Transverse colon (tissue), 4 donors: ENCODE measurements around the gene PSMG3. TPM values are rescaled to one million over a fixed set of nuclear protein-coding genes. Genes with fewer than 3 reads are reported as not detected.

Source experiments
- DNase-seq: peaks from one replicate; pipeline ENCODE4 v3.0.0-alpha.2; 2019
- H3K27ac ChIP-seq, 4 donors: fragments of 200-600 bp; sonication (generic); 2 replicates each; pipeline ENCODE4 v1.5.1; 2016 to 2018; ENCODE audit warnings: inconsistent platforms in 4 of 4
- H3K27me3 ChIP-seq: fragments of 200-600 bp; sonication (generic); 2 replicates; pipeline ENCODE4 v1.5.1; 2017; ENCODE audit warnings: inconsistent platforms
- H3K36me3 ChIP-seq, 4 donors: fragments of 200-600 bp; sonication (generic); 2 replicates each; pipeline ENCODE4 v1.5.1; 2017 to 2019; ENCODE audit warnings: inconsistent platforms in 4 of 4
- H3K4me1 ChIP-seq, 4 donors: fragments of 200-600 bp; sonication (generic); 2 replicates each; pipeline ENCODE4 v1.5.1; 2017 to 2020; ENCODE audit warnings: inconsistent platforms in 4 of 4
- H3K4me3 ChIP-seq, 4 donors: fragments of 200-600 bp; sonication (generic); 1 replicate in 1 of 4; 2 replicates in 3 of 4; pipeline versions ENCODE4 v1.5.1 to v1.6.1; 2017 to 2019; ENCODE audit warnings: inconsistent platforms in 4 of 4
- H3K9me3 ChIP-seq, 2 donors: fragments of 200-600 bp; sonication (generic); 2 replicates each; pipeline ENCODE4 v1.5.1; 2017 to 2019; ENCODE audit warnings: inconsistent platforms in 2 of 2
- CTCF ChIP-seq, 5 experiments: fragments of 200-600 bp in 3 of 5; fragments of 450-650 bp in 2 of 5; sonication (generic) in 3 of 5; IDR thresholded peaks; 1 replicate in 2 of 5; 2 replicates in 3 of 5; pipeline ENCODE4 v1.5.1; 2016 to 2017; ENCODE audit warnings: antibody characterized with exemption in 5 of 5, inconsistent platforms in 3 of 5, mild to moderate bottlenecking in 2 of 5, moderate library complexity in 1 of 5
- EP300 ChIP-seq: sonication (generic); formaldehyde crosslinking; IDR thresholded peaks from one replicate; pipeline ENCODE4 v1.6.1; 2017; ENCODE audit warnings: antibody characterized with exemption, low read depth
- POLR2A ChIP-seq: fragments of 450-650 bp; IDR thresholded peaks from one replicate; pipeline ENCODE4 v1.6.1; 2016; ENCODE audit warnings: antibody characterized with exemption, mild to moderate bottlenecking, moderate library complexity
- POLR2AphosphoS5 ChIP-seq, 3 donors: sonication (generic); formaldehyde crosslinking; IDR thresholded peaks; one replicate each; pipeline ENCODE4 v1.6.1; 2016; ENCODE audit warnings: antibody characterized with exemption in 3 of 3
- WGBS, 2 donors: methylation state at CpG; one replicate each; pipeline ENCODE4 v1.1.5; 2018; ENCODE audit warnings: low coverage in 1 of 2; 5-methylcytosine and 5-hydroxymethylcytosine counted together
- in situ Hi-C, 4 donors: fragments of 200-750 bp; cut with MboI; loops; one replicate each; pipeline versions ENCODE4 v1.15.0 to v1.15.1; 2017; ENCODE audit warnings: low sequenced_read_pairs in 3 of 4, low pct_ligation_motif_present in 1 of 4, low pct_unique_long_range_greater_than_20kb in 1 of 4
- intact Hi-C: fragments of 100-400 bp; cut with DNase I; formaldehyde crosslinking; loops from one replicate; pipeline ENCODE4 v1.15.1; 2023; ENCODE audit warnings: low total_unique reads
- total RNA-seq, 4 donors: library from RNA; depleted of rRNA; stranded (reverse); fragments of >200 nt; gene quantifications; one replicate each; pipeline ENCODE4 v1.1.0, GENCODE V29; 2016

Gene PSMG3
- total RNA-seq, 4 donors from 2014 or later: 7.1 to 41.9 (median 27.6) TPM

GRCh38 chr7:1526271-1526754 lies 43.5 kb downstream of the PSMG3 start:
- DNase-seq: no peak
- no peak overlapping the region for H3K4me3 ChIP-seq
- no peaks in the 10 kb centered on the region for H3K9me3 ChIP-seq
- TF ChIP-seq EP300 (no peak), POLR2AphosphoS5 (IDR thresholded peaks at IDR 0.05) (no peak), POLR2A (no peak), CTCF (IDR thresholded peaks at IDR 0.05) (no peak)
- in situ Hi-C loops: no loop called here
- no peak overlapping the region for H3K27ac ChIP-seq
- no peaks in the 10 kb centered on the region for H3K27me3 ChIP-seq
- 49 to 66% methylated on average over 6 of the region's 6 CpGs for WGBS, 2 donors
- intact Hi-C loops: no loop called here
- peaks cover 0 to 24% (median 18%) of the 10 kb centered on the region in 4 donors for H3K4me1 ChIP-seq
- H3K36me3 ChIP-seq: no peaks in the 10 kb centered on the region

GRCh38 chr7:1525409-1525808 lies 44.4 kb downstream of the PSMG3 start:
- H3K36me3 ChIP-seq: no peaks in the 10 kb centered on the region
- TF ChIP-seq POLR2AphosphoS5 (IDR thresholded peaks at IDR 0.05): no peak
- no peak for TF ChIP-seq EP300
- no peak for TF ChIP-seq CTCF (IDR thresholded peaks at IDR 0.05)
- no peak for TF ChIP-seq POLR2A
- DNase-seq: no peak
- intact Hi-C loops (no loop called here), in situ Hi-C loops (no loop called here)
- no peak overlapping the region for H3K27ac ChIP-seq
- peaks cover 0 to 24% (median 17%) of the 10 kb centered on the region in 4 donors for H3K4me1 ChIP-seq
- H3K4me3 ChIP-seq: no peak overlapping the region
- H3K27me3 ChIP-seq: no peaks in the 10 kb centered on the region
- WGBS, 2 donors: 93 to 100% methylated on average over 1 to 6 of the region's 6 CpGs
- no peaks in the 10 kb centered on the region for H3K9me3 ChIP-seq

GRCh38 chr7:1523844-1524243 lies 46.0 kb downstream of the PSMG3 start:
- H3K4me3 ChIP-seq: peak overlapping the region in 3 of 4 donors; percentile 19 to 48 (median 20)

GRCh38 chr7:1523208-1523607 lies 46.6 kb downstream of the PSMG3 start:
- Histone ChIP-seq H3K9me3 (no peaks in the 10 kb centered on the region), H3K27ac (peak overlapping the region; percentile 79 to 87 (median 84)), H3K36me3 (no peaks in the 10 kb centered on the region), H3K4me3 (peak overlapping the region in 3 of 4 donors; percentile 19 to 48 (median 20)), H3K4me1 (peaks cover 0 to 19% (median 12%) of the 10 kb centered on the region in 4 donors), H3K27me3 (no peaks in the 10 kb centered on the region)
- TF ChIP-seq POLR2AphosphoS5 (IDR thresholded peaks at IDR 0.05) (peak; percentile 51 to 87 (median 84)), POLR2A (peak; percentile 71), CTCF (IDR thresholded peaks at IDR 0.05) (peak in 1 of 5 experiments; percentile 44), EP300 (no peak)
- intact Hi-C loops (no loop called here), in situ Hi-C loops (no loop called here)
- 36% methylated on average over 4 of the region's 13 CpGs; no CpG with 5 or more reads in 1 of the 2 donors for WGBS, 2 donors
- DNase-seq: peak; percentile 85

More at GRCh38 chr7:1523844-1524243, 46.0 kb downstream of the PSMG3 start:
- peak overlapping the region; percentile 79 to 87 (median 84) for H3K27ac ChIP-seq
- no peaks in the 10 kb centered on the region for H3K9me3 ChIP-seq
- H3K4me1 ChIP-seq: peaks cover 0 to 19% (median 12%) of the 10 kb centered on the region in 4 donors
- in situ Hi-C loops (no loop called here), intact Hi-C loops (no loop called here)
- H3K27me3 ChIP-seq: no peaks in the 10 kb centered on the region
- no peaks in the 10 kb centered on the region for H3K36me3 ChIP-seq
- 27 to 44% methylated on average over 4 to 12 of the region's 17 CpGs for WGBS, 2 donors
- peak; percentile 79 for DNase-seq
- TF ChIP-seq POLR2AphosphoS5 (IDR thresholded peaks at IDR 0.05) (peak in 2 of 3 donors; percentile 33 to 68), POLR2A (no peak), EP300 (no peak)
